Kidney tubule cell (primary cell): ENCODE data around the gene CCDC70.

Source experiments
- DNase-seq: peaks from one replicate; pipeline ENCODE4 v3.0.0-alpha.2; 2018; ENCODE audit warnings: low spot score

The CCDC70 gene

DNA sequence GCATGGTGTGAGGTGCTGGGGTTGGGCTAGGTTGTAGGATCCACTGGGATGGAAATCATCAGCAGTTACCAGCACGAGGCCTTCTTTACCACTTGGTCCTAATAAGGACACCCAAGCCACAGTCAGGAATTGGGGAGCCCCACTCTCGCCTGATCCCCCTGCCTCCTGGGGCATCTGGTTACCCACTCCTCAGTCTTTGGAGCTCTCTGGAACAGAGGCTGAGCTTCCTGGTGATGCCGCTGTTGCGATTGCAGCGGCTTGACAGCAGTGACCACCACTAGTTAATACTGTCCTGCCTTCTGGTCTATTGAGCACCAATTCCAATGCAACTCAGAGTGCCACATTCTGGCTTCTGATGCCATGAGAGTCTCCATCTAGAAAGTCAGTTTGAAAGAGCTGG is 30.2 kb upstream of the CCDC70 start:
- no peak for DNase-seq

DNA sequence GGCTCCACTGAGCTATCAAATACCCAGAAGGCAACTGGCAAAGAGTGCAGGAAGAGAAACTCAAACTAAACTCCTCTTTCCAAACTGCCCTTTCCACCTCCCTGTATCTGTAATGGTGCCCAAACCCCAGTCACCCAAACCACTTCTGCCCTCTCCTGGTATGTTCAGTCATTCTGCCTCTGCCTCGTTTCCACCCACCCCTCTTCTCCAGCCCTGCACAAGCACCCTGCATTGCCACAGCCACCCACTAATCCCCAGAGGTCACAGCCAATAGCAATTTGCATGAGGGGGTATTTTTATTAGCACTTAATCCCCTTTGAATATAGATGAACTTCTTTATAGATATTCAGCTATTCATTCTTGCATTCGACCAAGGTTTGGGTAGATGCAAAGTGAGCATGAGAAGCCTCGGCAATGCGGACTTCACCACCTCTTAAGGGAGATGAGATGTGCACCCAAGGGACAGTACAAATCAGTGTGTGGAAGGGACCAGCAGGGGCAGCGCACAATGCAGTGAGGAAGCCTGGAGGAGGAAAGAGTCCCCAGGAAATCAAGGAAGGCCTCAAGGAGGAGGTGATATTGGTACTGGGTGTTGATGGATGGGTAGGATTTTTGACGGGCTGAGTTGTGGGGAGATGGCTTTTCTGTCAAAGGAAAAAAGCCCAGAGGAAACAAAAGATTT is 29.2 kb upstream of the CCDC70 start:
- DNase-seq: no peak

DNA sequence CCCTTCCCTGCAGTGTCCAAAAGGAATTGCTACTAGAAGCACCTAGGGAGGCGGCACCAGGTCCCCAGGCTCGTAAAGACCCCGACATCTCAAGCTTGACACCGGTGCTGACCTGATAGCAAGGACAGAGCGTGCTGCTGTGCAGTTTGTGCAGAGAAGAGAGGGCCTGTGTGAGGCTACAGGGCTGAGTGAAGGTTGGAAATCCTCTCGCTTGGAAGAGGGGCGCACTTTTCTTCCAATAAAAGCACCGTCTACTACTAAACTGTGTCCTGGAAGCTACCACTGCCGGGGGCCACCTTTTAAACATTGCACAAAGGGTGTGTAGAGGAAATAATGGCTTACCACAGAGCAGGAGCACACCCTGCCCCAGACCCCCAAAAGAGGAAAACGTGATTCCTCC is 27.8 kb upstream of the CCDC70 start:
- no peak for DNase-seq

DNA sequence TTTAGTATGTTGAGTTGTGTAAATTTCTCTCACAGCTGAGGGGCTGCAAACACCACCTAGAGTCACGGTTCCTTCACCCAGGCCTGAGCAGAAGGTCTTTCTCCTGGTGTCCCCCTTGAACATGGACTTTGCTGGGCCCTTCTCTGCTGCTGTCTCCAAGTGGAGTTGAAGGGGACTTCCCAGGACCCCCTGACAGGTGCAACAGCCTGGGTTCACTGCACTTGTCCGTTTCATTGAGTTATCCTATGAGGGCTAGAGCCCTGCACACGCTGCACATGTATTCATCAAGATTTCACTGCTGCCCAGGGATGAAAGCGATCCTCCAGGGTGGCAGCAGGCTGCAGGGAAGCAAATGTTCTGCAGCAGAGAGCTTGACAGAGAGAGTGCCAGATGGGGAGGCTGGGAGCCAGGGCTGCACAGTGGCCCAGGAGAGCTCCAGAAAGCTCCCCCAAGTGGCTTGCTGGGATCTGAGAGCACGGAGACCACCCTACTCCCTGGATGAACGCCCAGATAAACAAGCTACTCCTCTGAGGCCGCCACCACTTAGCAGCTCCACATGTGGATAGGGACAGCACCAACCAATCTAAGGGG is 27.1 kb upstream of the CCDC70 start:
- no peak for DNase-seq

DNA sequence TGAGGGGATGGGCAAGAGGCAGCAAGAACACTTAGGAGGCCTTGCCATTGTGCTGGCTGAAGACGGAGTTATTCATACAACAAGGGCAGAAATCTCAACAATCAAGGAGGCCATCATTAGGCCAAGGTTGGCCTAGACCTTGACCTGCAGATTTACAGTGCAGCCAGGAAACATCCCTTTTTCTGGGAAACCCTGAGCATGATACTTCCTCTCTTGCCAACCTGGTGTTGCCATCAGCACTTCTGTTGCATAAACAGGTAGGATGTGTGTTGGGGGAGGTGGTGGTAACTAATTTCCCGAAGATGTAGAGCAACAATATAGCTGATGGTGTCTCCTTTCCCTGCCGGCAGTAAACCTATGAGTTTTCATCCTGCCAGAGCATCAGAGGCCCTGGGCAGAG is 24.8 kb upstream of the CCDC70 start:
- DNase-seq: no peak

DNA sequence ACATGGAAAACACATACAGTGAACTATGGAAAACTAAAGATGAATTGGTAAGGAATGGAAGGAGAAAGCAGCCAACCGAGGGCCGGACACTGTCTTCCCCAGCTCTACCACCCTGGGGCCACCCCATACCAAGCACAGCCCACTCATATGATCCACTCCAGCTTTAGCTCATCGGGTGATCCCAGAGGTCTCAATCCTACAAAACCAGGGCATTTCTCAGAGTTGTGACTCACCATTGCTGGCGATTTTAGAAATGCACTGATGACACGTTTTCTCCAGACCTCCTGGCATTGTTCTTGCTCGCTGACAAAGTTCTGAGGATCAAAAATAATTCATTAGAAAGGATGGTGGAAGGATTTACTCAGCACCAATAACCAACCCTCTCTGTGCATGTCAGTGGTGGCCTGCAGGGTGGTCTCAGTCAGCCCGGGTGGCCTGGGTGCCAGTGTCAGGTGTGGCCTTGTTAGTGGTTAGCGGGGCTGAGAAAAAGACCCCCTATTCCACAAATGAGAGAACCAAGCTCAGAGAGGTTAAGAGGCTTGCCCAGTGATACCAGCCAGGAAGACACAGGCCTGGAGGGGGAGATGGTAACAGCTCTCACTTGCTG is 23.4 kb upstream of the CCDC70 start:
- DNase-seq: peak; percentile 30

DNA sequence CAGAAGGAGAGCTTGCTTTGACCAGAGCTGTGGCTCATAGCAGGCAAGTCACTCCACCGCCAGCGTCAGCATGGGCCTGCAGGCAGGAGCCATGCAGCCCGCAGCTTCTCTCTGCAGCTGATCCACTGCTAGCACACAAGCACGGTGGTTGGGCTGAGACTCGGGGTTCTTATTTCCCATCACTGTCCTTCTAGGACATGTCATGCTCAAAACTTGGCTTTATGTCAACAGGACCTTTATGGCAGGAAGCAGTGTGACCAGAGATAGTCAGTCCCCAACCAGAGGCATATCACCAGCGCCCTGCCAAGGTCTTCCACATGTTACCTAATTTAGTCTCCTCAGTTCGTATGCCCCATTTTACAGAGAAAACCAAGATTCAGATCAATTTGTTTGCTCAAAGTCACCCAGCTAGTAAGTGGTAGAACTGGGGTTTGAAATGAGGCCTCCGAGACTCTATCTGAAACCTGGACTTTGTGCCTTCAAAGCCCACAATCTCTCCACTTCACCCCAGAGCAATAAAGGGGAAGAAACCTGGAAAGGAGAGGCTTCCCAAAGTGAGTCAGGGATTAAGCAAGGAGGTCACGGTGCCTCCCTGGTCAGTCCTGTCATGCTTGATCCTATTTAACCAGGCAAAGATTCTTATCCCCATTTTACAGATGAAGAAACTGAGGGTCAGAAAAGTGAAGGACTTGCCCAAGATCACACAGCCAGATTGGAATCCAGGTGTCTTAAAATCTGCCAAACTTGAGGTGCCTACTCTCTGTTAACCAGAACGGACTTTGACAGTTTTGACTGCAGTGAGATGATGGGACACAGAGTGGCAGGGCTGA is 21.8 kb upstream of the CCDC70 start:
- DNase-seq: no peak

DNA sequence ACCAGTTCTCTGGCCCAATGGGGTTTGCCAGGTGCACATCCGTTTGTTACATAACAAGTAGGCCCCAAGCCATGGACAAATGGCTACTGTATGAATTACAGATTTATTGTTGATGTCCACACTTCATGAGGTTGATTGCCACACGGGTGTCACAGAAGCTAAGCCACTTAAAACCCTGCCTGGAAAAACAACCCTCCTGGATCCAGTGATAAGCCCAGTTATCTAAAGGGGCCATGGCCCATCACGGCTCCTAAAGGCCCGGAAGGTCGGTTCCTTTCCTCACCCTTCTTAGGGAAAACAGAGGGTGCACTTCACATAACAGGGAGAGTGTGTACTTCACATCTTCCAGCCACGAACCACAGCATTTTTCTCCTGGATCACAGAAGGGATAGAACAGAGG is 20.9 kb upstream of the CCDC70 start:
- DNase-seq: no peak

DNA sequence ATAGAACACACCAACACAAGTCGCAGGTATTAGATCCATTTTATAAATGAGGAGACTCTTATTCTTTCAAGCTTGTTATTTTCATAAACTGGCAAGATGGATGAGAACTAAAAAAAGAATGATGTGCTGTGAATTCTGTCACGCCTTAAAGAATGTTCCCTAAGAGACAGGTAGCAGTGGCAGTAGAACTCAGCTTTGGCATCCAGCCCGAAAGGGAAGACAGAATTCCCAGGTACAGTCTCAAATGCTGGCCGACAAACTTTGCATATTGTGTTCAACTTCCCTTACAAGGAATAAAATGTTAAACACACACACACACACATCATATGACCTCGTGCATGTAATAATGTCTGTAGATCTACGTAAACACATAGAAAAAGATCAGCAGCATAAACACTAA is 20.0 kb upstream of the CCDC70 start:
- DNase-seq: no peak

DNA sequence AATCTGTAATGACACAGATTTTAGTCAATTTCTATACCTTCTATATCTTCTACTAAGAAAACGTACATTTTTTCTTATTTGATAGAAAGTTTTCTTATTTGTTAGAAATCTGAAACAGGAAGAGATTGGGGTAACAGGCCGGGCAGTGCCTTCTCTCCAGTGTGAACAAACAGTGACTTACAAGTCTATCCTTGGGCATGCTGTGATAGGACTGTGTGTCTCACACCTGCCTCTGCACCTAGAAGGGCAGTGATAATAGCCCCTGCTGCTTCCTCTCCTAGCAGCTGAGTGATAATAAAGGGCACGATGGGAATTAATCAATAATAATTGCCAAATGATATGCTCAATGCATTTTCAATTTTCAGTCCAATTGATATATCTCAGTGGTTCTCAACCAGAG is 18.2 kb upstream of the CCDC70 start:
- DNase-seq: no peak

DNA sequence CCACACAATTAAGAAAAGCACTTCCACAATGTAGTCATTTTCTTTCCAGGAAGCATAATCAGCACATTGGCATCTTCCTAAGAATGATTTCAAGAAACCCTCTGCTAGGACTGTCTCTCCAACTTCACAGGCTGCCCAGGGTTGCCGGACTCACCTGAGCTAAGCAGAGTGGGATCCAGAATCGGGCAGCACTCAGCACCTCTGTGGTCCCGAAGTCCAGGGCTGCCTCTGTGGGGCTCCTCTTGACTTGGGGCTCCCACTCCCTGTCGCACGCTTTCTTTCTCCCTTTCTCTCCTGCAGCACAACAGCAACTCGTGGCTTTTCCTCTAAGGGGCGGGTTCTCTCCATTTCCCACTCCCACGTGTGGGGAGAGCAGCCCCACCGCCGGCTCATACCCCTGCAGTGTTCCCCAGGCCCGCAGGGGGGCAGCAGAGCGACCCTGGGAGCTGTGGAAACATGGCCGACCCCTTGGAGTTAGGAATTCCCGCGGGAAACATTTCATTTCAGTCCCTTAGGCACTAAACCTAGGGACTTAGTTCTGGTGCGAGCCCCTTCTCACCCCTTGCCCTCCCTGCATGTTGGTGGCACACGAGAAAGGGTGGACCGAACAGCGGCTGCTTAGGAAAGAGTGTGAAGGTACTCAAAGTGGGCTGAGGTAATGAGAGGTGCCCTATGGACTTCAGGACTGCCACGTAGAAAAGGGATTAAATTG is 16.8 kb upstream of the CCDC70 start, which contains the start of gene TMEM272:
TSS of gene TMEM272 (minus strand) at position 316 of the 712 bp plus-strand sequence. CDS start 6,647 bp downstream, outside the sequence.
- DNase-seq: peak; percentile 62

DNA sequence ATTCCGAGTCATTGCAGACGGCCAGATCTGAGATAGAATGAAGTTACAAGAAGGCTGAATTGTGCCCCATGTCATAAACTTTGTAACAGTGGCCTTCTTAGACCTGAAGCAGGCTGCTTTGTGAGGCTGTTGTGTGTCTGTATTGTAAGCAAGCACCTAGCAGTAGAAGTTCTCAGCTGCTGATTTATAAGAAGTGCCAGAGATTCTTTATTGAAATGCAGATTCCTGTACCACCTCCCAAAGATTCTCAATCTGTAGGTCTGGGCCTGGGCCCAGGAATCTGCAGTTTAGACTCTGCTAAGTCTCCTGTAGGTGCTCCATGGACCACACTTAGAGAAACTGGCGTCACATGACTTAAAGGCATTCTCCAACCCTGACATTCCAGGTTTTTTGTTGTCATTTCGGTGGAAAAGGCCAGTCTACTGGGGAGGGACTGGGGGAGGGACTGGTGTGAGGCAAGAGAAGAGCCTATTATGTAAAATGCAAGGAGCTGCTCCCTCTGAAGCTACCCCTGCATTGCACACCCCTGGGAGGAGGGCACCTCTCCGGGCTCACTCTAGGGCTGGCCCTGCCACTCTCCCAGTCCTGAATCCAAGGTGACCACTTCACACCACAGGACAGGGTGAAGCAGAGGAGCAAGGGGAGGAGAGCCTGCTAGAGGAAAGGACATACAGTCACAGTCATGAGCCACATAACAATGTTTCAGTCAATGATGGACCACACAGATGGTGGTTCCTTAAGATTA is 16.0 kb upstream of the CCDC70 start:
- DNase-seq: no peak

DNA sequence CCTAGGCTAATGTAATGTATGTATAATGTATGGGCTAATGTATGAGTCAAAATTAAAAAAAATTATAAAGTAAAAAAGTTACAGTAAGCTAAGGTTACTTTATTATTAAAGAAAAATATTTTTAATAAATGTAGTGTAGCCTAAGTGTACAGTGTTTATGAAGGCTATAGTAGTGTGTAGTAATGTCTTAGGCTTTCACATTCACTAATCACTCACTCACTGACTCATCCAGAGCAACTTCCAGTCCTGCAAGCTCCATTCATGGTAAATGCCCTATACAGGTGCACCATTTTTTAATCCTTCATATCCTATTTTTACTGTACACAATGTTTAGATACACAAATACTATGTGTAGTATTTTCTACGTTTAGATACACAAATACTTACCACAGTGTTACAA is 15.0 kb upstream of the CCDC70 start:
- DNase-seq: no peak

DNA sequence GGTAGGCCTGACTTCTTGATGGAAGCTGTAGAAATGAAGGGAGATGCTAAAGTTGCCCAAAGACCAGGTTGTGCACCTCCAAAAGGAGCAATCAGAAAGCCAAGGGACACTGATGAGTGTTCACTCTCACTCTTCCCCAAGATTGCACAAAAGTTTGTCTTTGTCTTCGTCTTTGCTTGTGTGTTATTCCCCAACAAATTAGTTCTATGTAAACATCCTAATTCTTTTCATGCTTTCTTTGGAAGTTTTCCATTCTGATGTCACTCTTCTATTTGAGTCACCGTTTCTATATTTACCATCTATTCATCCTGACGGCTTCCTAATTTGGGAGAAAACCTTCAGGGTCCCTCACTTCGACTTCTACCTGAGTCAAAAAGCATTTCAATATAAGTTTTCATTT is 13.1 kb upstream of the CCDC70 start:
- no peak for DNase-seq

DNA sequence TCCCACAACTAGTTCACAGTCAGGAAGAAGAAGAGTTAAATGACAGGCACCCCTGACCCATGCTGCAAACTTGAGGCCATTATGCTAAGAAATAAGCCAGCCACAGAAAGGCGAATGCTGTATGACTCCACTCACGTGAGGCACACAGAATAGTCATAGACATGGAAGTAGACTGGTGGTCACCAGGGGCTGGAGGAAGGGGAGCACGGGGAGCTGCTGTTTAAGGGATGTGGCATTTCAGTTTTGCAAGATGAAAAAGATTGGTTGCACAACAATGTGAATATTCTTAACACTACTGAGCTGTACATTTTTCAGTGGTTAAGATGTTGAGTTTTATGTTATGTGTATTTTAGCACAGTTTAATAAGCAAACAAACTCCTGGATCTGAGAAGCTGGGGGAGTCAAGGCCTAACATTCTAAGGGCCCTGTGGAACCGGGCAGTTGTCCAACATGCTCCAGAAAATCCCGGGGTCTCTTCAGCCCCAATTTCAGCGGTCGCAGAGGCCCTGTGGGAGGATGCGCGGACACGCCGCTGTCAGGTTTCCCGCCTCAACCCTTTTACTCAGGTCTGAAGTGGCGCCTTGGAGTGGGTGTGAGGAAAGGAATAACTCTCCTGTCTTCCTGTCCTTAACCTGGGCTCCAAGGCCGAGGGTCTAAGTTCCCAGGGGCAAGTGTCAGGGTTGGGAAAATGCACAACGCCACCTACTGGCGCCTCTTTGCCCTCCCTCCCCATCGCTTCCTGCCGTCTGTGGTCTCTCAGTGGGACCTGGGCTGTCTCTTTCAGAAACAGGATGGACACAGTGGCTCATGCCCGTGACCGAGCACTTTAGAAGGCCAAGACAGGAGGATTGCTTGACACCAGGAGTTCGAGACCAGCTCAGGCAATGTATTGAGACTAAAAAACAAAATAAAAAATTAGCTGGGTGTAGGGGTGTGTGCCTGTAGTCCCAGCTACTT is 12.3 kb upstream of the CCDC70 start:
- no peak for DNase-seq

DNA sequence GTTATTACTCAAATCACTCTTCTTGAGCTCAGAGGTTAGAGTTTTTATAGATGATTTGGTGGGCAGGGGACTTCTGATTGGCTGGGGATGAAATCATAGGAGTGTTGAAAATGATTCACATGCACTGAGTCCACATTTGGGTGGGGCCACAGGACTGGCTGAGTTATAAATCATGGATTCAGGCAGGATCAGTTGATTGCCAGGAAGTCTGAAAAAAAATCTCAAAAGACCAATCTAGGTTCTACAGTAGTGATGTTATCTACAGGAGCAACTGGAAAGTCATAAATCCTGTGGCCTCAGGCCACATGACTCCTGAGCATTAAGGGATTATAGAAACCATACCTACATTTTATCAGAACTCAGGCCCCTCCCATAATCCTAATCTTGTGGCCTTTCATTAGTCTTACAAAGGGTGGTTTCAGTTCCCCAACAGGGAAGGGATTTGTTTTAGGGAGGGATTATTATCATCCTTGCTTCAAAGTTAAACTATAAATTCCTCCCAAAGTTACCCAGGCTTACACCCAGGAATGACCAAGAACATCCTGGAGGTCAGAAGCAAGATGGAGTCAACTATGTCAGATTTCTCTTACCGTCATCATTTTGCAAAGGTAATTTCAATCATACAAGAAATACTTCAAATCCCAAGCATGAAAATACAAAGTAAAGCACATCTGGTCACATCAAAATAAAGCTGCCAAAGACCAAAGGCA is 5.6 kb upstream of the CCDC70 start:
- peak; percentile 59 for DNase-seq

DNA sequence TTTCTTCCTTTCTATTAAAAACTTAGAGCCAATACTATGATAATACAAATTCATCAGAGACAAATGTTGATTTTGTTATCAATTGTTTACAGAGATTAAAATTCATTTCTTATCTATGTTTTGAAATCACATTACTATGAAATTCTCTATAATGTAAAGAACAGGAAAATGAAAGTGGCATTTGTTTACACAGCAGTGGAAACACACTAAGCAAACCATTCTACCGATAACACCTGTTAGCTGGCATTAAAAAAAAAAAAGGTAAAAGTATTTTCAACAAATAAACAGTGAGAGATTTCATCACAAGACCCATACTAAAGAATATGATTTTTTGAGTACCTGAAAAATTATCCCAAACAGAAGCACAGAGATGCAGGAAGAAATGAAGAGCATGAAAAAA is 4.8 kb upstream of the CCDC70 start:
- DNase-seq: no peak

DNA sequence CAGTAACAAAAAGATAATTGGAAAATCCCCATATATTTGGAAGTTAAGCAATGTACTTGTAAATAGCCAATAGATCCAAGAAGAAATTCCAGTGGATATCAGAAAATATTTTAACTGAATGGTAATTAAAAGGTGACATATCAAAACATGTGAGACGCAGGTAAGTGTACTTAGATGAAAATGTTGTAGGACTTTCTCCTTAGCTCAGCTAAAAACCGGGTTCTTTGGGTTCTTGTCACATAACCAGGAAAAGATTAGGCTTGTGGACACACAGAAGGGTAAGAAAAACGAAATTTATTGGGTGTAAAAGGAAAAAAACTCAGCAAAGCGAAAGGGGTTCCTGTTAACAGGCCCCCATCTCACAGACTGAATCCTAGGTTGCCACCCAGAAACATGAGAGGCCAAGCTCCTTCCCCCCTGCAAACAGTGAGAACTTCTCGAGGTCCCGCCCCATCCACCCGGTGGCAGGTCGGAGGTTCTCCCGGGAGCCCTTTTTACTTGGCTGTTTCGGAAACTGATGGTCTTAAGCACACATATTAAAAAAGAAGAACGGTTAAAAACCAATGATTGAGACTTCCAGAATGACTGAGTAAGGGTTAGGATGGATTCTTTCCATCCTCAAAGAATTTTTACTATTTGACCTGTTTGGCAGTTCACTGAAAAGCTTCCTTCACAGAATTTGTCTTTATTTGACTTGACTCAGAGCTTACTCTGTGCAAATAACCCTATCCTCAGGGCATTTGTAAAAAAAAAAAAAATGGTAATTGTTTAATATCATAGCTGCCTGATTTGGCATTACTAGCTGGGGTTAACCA is 3.1 kb upstream of the CCDC70 start:
- DNase-seq: no peak

DNA sequence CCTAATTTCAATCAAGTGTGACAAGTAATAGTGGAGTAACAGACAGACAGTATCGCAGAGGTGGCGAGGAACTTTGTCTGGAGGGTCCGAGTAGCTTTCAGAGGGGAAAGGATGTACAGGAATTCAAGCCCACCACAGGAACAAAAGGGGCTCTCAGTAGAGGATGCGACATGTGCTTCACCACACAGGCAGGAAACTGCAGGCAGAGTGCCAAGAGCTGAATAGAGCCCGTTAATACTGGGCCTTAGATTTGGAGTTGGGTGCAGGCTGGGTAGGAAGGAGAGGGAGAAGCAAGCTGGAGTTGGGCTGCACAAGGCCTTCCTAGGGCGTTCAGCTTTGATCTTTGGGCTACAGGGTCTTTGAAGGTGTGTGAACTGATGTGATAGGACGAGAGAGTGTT is 1.2 kb downstream of the CCDC70 start:
- DNase-seq: no peak
